Cerebellar cortex (tissue), 1 donor: ENCODE results near the gene DGKI.

Experiments used
- DNase-seq: peaks from one replicate; pipeline ENCODE4 v3.0.0-alpha.2; 2015; ENCODE audit warnings: low spot score

The DGKI gene

GRCh38 chr7:137592232-137592896 is 254.4 kb downstream of the DGKI start:
- DNase-seq: peak; percentile 93

- no peak for DNase-seq
These were observed 255.3 kb downstream of the DGKI start for GRCh38 chr7:137591421-137591837.

- no peak for DNase-seq
These were observed 255.9 kb downstream of the DGKI start for GRCh38 chr7:137590756-137591305.

GRCh38 chr7:137590071-137590755 is 256.6 kb downstream of the DGKI start:
- DNase-seq: peak; percentile 9

GRCh38 chr7:137587326-137587725 is 259.4 kb downstream of the DGKI start:
- no peak for DNase-seq

- DNase-seq: no peak
These were observed 261.2 kb downstream of the DGKI start for GRCh38 chr7:137585591-137585990.

- DNase-seq: no peak
These were observed 263.6 kb downstream of the DGKI start for GRCh38 chr7:137583172-137583571.

- DNase-seq: no peak
These were observed 266.7 kb downstream of the DGKI start for GRCh38 chr7:137579913-137580640.

GRCh38 chr7:137578541-137578940 is 268.2 kb downstream of the DGKI start:
- no peak for DNase-seq

GRCh38 chr7:137577184-137577583 is 269.6 kb downstream of the DGKI start:
- no peak for DNase-seq

GRCh38 chr7:137576481-137576880 is 270.3 kb downstream of the DGKI start:
- DNase-seq: no peak

GRCh38 chr7:137574812-137575211 is 272.0 kb downstream of the DGKI start:
- no peak for DNase-seq

GRCh38 chr7:137572056-137572784 is 274.6 kb downstream of the DGKI start:
- DNase-seq: no peak

- DNase-seq: no peak
These were observed 282.1 kb downstream of the DGKI start for GRCh38 chr7:137564677-137565076.

- DNase-seq: no peak
These were observed 282.8 kb downstream of the DGKI start for GRCh38 chr7:137563981-137564380.

- no peak for DNase-seq
These were observed 299.3 kb downstream of the DGKI start for GRCh38 chr7:137547485-137547884.

GRCh38 chr7:137546671-137547070 is 300.1 kb downstream of the DGKI start:
- no peak for DNase-seq

- DNase-seq: no peak
These were observed 300.8 kb downstream of the DGKI start for GRCh38 chr7:137546009-137546408.

GRCh38 chr7:137545059-137545716 is 301.6 kb downstream of the DGKI start:
- no peak for DNase-seq

- no peak for DNase-seq
These were observed 302.2 kb downstream of the DGKI start for GRCh38 chr7:137544453-137545058.

GRCh38 chr7:137539111-137539715 is 307.6 kb downstream of the DGKI start:
- DNase-seq: no peak
